Body of pancreas (tissue), 4 donors: ENCODE data around the gene EPHA8.

Source experiments
- CTCF ChIP-seq, 7 experiments: fragments of 450-650 bp in 4 of 7; fragments of 200-600 bp in 3 of 7; sonication (generic) in 3 of 7; IDR thresholded peaks; one replicate each; pipeline ENCODE4 v1.5.1; 2016 to 2019; ENCODE audit warnings: antibody characterized with exemption in 7 of 7
- POLR2A ChIP-seq, 3 donors: fragments of 450-650 bp; IDR thresholded peaks; one replicate each; pipeline ENCODE4 v1.6.1; 2016; ENCODE audit warnings: antibody characterized with exemption in 3 of 3, mild to moderate bottlenecking in 2 of 3

GRCh38 chr1:22651941-22652856, 88.9 kb downstream of the EPHA8 start:
- no peak for TF ChIP-seq CTCF (IDR thresholded peaks at IDR 0.05)
- TF ChIP-seq POLR2A (IDR thresholded peaks at IDR 0.05) = no peak
